ENCODE results near the gene RGS8.

DNA sequence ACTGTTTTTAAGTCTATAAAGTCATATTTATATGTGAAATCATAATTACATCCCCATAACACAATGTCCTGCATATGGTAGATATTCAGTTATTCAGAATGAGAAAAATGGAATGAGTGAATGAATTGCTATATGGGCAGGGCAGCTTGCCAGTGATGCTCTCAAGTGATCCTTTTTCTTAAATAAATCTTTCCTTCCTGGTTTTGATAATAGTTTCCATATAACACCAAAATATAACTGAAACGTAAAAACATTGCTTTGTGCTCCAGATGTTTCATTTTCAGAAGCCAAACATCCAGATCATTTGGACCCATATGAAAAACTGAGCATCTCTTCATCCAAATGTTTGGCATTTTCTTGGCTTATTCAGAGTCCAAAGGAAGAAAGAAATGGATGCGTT lies 30.2 kb upstream of the RGS8 start:
- TF ChIP-seq POLR2A (IDR thresholded peaks at IDR 0.05) (no peak), CTCF (IDR thresholded peaks at IDR 0.05) (no peak)
